Stimulated activated memory B cell treated with anti-CD40 and anti-IgM and Interleukin-4, amounts not matched to agents 10 μg/mL and 1 μg/mL and 100 μg/mL, for 72 hours (primary cell): ENCODE data around the gene SLC35F3.

Source experiments
- ATAC-seq: fragments of 150-1000 bp; cut with Tn5 transposase; 2 replicates; pipeline ENCODE4 v1.10.0; 2021
- H3K27ac Mint-ChIP-seq: one replicate; pipeline ENCODE4 v1.8.0; 2022; ENCODE audit warnings: mild to moderate bottlenecking, mixed read lengths
- H3K27me3 Mint-ChIP-seq: one replicate; pipeline ENCODE4 v1.8.0; 2022; ENCODE audit warnings: mixed read lengths
- H3K36me3 Mint-ChIP-seq: one replicate; pipeline ENCODE4 v1.8.0; 2022; ENCODE audit warnings: mixed read lengths
- H3K4me1 Mint-ChIP-seq: one replicate; pipeline ENCODE4 v1.8.0; 2022; ENCODE audit warnings: mixed read lengths
- H3K4me3 Mint-ChIP-seq: one replicate; pipeline ENCODE4 v1.8.0; 2022; ENCODE audit warnings: mild to moderate bottlenecking, moderate library complexity, mixed read lengths
- H3K9me3 Mint-ChIP-seq: one replicate; pipeline ENCODE4 v1.8.0; 2022; ENCODE audit warnings: mixed read lengths

The SLC35F3 gene

GRCh38 chr1:233981042-233981675 lies 76.7 kb downstream of the SLC35F3 start:
- no peaks in the 10 kb centered on the region for H3K36me3 Mint-ChIP-seq
- H3K4me3 Mint-ChIP-seq = no peak overlapping the region
- no peaks in the 10 kb centered on the region for H3K9me3 Mint-ChIP-seq
- ATAC-seq = no peak
- no peak overlapping the region for H3K27ac Mint-ChIP-seq
- H3K27me3 Mint-ChIP-seq = no peaks in the 10 kb centered on the region
- no peaks in the 10 kb centered on the region for H3K4me1 Mint-ChIP-seq

GRCh38 chr1:233982827-233983518 lies 78.5 kb downstream of the SLC35F3 start:
- Mint-ChIP-seq H3K4me1 (no peaks in the 10 kb centered on the region), H3K4me3 (no peak overlapping the region), H3K9me3 (no peaks in the 10 kb centered on the region), H3K27ac (no peak overlapping the region), H3K27me3 (peaks cover 8% of the 10 kb centered on the region), H3K36me3 (no peaks in the 10 kb centered on the region)
- ATAC-seq = no peak

- Mint-ChIP-seq H3K4me3 (no peak overlapping the region), H3K36me3 (no peaks in the 10 kb centered on the region), H3K9me3 (no peaks in the 10 kb centered on the region), H3K27me3 (peaks cover 16% of the 10 kb centered on the region), H3K4me1 (no peaks in the 10 kb centered on the region), H3K27ac (no peak overlapping the region)
- no peak for ATAC-seq
These were observed 79.3 kb downstream of the SLC35F3 start for GRCh38 chr1:233983811-233984210.

DNA sequence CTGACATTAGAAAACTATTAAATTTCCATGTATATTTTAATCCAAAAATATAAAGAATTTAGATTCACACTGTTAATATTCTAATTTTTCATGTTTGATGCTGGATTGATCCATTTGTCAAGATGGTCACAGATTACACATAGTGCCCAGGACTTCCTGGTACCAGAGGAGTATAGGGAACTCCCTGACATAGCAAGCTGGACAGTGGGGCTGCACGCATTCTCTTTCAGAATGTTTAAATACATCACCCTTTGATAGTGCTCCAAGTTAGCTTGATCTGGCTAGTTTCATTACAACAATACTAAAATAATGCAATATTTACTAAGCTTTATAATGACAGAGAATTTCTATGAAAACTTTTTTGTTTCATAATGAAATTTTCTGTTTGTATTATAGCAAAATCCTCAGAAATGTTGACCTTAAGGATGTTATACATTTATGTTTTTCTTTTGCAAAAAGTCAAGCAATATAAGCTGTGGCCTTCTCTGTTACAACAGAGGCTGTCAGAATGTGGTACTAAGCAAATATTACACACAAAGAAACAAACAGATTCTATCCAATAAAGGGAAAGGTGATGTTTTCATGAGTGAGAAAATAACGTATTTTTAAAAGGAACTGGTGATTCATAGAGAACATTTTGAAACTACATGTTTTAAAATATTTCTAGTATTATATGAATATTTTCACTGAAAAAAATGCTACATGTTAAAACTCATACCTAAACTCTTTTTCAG lies 84.7 kb downstream of the SLC35F3 start:
- Mint-ChIP-seq H3K36me3 (no peaks in the 10 kb centered on the region), H3K27me3 (peaks cover 24% of the 10 kb centered on the region), H3K4me3 (no peak overlapping the region), H3K27ac (no peak overlapping the region), H3K9me3 (no peaks in the 10 kb centered on the region), H3K4me1 (no peaks in the 10 kb centered on the region)
- no peak for ATAC-seq

DNA sequence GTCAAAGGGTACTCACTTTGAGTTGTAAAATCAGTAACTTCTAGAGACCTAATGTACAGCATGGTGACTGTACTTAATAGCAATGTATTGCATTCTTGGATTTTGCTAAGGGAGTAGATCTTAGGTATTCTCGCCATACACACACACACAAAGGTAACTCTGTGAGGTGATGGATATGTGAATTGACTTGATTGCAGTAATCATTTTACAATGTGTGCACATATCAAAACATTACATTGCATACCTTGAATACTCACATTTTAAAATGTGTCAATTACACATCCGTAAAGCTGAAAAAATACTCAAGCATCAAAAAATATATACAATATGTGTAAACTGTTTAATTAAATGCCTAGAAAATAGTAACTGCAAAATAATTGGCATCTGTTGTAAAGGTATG lies 86.0 kb downstream of the SLC35F3 start:
- Mint-ChIP-seq H3K27me3 (peaks cover 24% of the 10 kb centered on the region), H3K9me3 (no peaks in the 10 kb centered on the region), H3K4me1 (no peaks in the 10 kb centered on the region), H3K27ac (no peak overlapping the region), H3K4me3 (no peak overlapping the region), H3K36me3 (no peaks in the 10 kb centered on the region)
- ATAC-seq = no peak

GRCh38 chr1:233993651-233994050 lies 89.2 kb downstream of the SLC35F3 start:
- H3K36me3 Mint-ChIP-seq = no peaks in the 10 kb centered on the region
- H3K27me3 Mint-ChIP-seq = peaks cover 9% of the 10 kb centered on the region
- no peak overlapping the region for H3K4me3 Mint-ChIP-seq
- no peak for ATAC-seq
- no peak overlapping the region for H3K27ac Mint-ChIP-seq
- no peaks in the 10 kb centered on the region for H3K4me1 Mint-ChIP-seq
- peaks cover 3% of the 10 kb centered on the region for H3K9me3 Mint-ChIP-seq

DNA sequence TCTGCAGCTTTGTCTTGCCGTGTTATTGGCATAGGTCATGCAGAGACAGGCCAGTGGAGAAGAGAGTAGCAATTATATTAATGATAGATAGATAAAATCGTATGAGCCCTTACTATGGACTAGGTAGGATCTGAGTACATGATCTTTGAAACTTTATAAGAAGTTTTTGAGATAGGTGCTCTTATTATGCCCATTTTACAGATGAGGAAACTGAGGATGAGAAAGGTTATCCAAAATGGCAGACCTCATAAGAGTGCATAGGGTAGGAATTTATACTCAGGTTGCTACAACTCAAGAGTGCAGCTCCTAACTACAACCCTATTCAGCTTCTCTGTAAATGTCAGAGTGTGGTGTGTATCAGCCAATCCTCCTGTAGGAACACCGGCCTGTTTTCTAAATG lies 89.6 kb downstream of the SLC35F3 start:
- H3K4me3 Mint-ChIP-seq = no peak overlapping the region
- H3K4me1 Mint-ChIP-seq = no peaks in the 10 kb centered on the region
- ATAC-seq = no peak
- H3K27ac Mint-ChIP-seq = no peak overlapping the region
- H3K27me3 Mint-ChIP-seq = peaks cover 8% of the 10 kb centered on the region
- H3K9me3 Mint-ChIP-seq = peaks cover 3% of the 10 kb centered on the region
- no peaks in the 10 kb centered on the region for H3K36me3 Mint-ChIP-seq

GRCh38 chr1:233998456-233998855 lies 94.0 kb downstream of the SLC35F3 start:
- Mint-ChIP-seq H3K36me3 (no peaks in the 10 kb centered on the region), H3K4me3 (no peak overlapping the region), H3K27me3 (peaks cover 9% of the 10 kb centered on the region), H3K9me3 (peaks cover 3% of the 10 kb centered on the region), H3K4me1 (no peaks in the 10 kb centered on the region), H3K27ac (no peak overlapping the region)
- ATAC-seq = no peak

- Mint-ChIP-seq H3K27me3 (peaks cover 9% of the 10 kb centered on the region), H3K27ac (no peak overlapping the region), H3K4me3 (no peak overlapping the region), H3K36me3 (no peaks in the 10 kb centered on the region), H3K9me3 (peaks cover 3% of the 10 kb centered on the region), H3K4me1 (no peaks in the 10 kb centered on the region)
- ATAC-seq = no peak
These were observed 94.4 kb downstream of the SLC35F3 start for GRCh38 chr1:233998891-233999290.

- H3K4me1 Mint-ChIP-seq = no peaks in the 10 kb centered on the region
- H3K27me3 Mint-ChIP-seq = peaks cover 9% of the 10 kb centered on the region
- no peak for ATAC-seq
- H3K9me3 Mint-ChIP-seq = peaks cover 3% of the 10 kb centered on the region
- H3K4me3 Mint-ChIP-seq = no peak overlapping the region
- no peak overlapping the region for H3K27ac Mint-ChIP-seq
- H3K36me3 Mint-ChIP-seq = no peaks in the 10 kb centered on the region
These were observed 96.1 kb downstream of the SLC35F3 start for GRCh38 chr1:234000557-234001041.

DNA sequence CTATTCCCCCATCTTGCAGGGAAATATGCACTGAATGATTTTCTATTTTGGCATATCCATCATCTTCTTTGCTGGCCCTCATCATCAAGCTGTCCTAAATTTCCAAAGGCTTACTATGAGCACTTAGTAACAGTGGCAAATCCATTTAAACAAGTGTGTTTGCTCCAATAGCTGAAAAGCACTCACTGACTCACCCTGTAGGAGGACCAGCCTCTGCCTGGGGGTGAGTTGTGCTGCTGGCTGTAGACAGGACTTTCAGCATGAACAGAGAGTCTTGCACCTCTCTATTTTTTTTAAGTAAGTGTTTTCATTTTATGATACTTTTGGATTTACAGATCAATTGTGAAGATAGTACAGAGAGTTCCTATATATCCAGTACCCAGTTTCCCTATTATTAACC lies 97.3 kb downstream of the SLC35F3 start:
- Mint-ChIP-seq H3K9me3 (peaks cover 3% of the 10 kb centered on the region), H3K36me3 (no peaks in the 10 kb centered on the region), H3K4me3 (no peak overlapping the region), H3K27ac (no peak overlapping the region), H3K27me3 (peaks cover 9% of the 10 kb centered on the region), H3K4me1 (no peaks in the 10 kb centered on the region)
- ATAC-seq = no peak

- H3K4me3 Mint-ChIP-seq = no peak overlapping the region
- H3K9me3 Mint-ChIP-seq = no peaks in the 10 kb centered on the region
- H3K36me3 Mint-ChIP-seq = no peaks in the 10 kb centered on the region
- no peaks in the 10 kb centered on the region for H3K4me1 Mint-ChIP-seq
- H3K27me3 Mint-ChIP-seq = peaks cover 3% of the 10 kb centered on the region
- no peak overlapping the region for H3K27ac Mint-ChIP-seq
- ATAC-seq = no peak
These were observed 100.1 kb downstream of the SLC35F3 start for GRCh38 chr1:234004591-234004990.

- H3K36me3 Mint-ChIP-seq = no peaks in the 10 kb centered on the region
These were observed 103.2 kb downstream of the SLC35F3 start for GRCh38 chr1:234007684-234008083.

GRCh38 chr1:234008591-234008990 lies 104.1 kb downstream of the SLC35F3 start:
- Mint-ChIP-seq H3K27me3 (peaks cover 19% of the 10 kb centered on the region), H3K4me1 (no peaks in the 10 kb centered on the region), H3K36me3 (no peaks in the 10 kb centered on the region), H3K27ac (no peak overlapping the region), H3K4me3 (no peak overlapping the region), H3K9me3 (peaks cover 3% of the 10 kb centered on the region)
- ATAC-seq = no peak

More at GRCh38 chr1:234007684-234008083, 103.2 kb downstream of the SLC35F3 start:
- H3K27ac Mint-ChIP-seq = no peak overlapping the region
- H3K27me3 Mint-ChIP-seq = peaks cover 19% of the 10 kb centered on the region
- H3K4me1 Mint-ChIP-seq = no peaks in the 10 kb centered on the region
- H3K4me3 Mint-ChIP-seq = no peak overlapping the region
- H3K9me3 Mint-ChIP-seq = peaks cover 3% of the 10 kb centered on the region
- ATAC-seq = no peak

DNA sequence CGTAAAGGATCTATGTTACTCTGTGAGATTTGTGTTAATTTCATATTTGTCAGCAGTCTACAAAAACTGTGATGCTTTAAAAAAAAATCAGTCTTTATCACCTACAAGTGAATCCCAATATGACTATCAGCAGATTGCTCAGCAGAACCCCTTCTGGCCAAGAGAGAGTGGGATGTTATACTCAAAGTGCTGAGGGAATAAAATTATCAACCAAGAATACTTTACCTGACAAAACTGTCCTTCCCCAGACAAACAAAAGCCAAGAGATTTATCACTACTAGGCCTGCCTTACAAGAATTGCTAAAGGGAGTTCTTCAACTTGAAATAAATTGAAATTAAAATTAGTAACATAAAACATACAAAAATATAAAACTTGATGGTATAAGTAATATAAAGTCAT lies 105.2 kb downstream of the SLC35F3 start:
- Mint-ChIP-seq H3K4me3 (no peak overlapping the region), H3K36me3 (no peaks in the 10 kb centered on the region), H3K9me3 (peaks cover 3% of the 10 kb centered on the region), H3K27me3 (peaks cover 19% of the 10 kb centered on the region), H3K4me1 (no peaks in the 10 kb centered on the region), H3K27ac (no peak overlapping the region)
- no peak for ATAC-seq
